ENCODE results near the gene RELL1.

DNA sequence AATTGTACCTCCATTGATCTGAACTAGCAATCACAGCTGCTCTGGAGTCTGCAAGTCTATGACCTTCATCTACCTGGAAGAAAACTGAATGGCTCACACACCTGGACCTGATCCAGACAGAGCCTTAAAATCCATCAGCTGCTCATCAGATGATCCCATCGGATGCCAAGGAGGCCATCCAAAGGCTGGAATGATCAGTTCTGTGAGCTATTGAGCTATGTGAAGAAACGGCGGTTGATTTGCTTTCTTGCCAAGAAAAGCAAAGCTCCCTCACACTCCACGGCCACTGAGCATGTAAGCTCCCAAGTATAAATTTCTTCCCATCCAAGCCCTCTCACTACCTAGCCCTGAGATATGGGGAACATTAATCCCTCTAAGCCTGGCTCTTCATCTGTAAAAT lies 63.1 kb downstream of the RELL1 start:
- TF ChIP-seq, protein P1, sequence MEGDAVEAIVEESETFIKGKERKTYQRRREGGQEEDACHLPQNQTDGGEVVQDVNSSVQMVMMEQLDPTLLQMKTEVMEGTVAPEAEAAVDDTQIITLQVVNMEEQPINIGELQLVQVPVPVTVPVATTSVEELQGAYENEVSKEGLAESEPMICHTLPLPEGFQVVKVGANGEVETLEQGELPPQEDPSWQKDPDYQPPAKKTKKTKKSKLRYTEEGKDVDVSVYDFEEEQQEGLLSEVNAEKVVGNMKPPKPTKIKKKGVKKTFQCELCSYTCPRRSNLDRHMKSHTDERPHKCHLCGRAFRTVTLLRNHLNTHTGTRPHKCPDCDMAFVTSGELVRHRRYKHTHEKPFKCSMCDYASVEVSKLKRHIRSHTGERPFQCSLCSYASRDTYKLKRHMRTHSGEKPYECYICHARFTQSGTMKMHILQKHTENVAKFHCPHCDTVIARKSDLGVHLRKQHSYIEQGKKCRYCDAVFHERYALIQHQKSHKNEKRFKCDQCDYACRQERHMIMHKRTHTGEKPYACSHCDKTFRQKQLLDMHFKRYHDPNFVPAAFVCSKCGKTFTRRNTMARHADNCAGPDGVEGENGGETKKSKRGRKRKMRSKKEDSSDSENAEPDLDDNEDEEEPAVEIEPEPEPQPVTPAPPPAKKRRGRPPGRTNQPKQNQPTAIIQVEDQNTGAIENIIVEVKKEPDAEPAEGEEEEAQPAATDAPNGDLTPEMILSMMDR (conservative IDR thresholded peaks at IDR 0.05) = no peak
- no peak for TF ChIP-seq ZFX (IDR thresholded peaks at IDR 0.05)
